HEK293T (cell line): ENCODE results near the gene OST4.

Source experiments
- ARNT ChIP-seq: fragments of 450-650 bp; IDR thresholded peaks from 2 replicates; pipeline ENCODE4 v1.6.1; 2017; ENCODE audit warnings: mild to moderate bottlenecking
- CTBP1 ChIP-seq: fragments of 450-650 bp; IDR thresholded peaks from 2 replicates; pipeline ENCODE4 v1.6.1; 2016; ENCODE audit warnings: borderline replicate concordance
- ELF4 ChIP-seq: fragments of 450-650 bp; IDR thresholded peaks from 2 replicates; pipeline ENCODE4 v1.6.1; 2017; ENCODE audit warnings: antibody characterized with exemption
- FOXA1 ChIP-seq: fragments of 450-650 bp; IDR thresholded peaks from 2 replicates; pipeline ENCODE4 v1.6.1; 2016; ENCODE audit warnings: mild to moderate bottlenecking
- FOXK2 ChIP-seq: fragments of 450-650 bp; IDR thresholded peaks from 2 replicates; pipeline ENCODE4 v1.6.1; 2016; ENCODE audit warnings: mild to moderate bottlenecking
- FOXM1 ChIP-seq: fragments of 450-650 bp; IDR thresholded peaks from 2 replicates; pipeline ENCODE4 v1.6.1; 2017; ENCODE audit warnings: mild to moderate bottlenecking, borderline replicate concordance
- LEF1 ChIP-seq: fragments of 450-650 bp; IDR thresholded peaks from 2 replicates; pipeline ENCODE4 v1.6.1; 2017; ENCODE audit warnings: mild to moderate bottlenecking, borderline replicate concordance
- PKNOX1 ChIP-seq: fragments of 450-650 bp; IDR thresholded peaks from 2 replicates; pipeline ENCODE4 v1.6.1; 2016
- SUZ12 ChIP-seq: fragments of 450-650 bp; IDR thresholded peaks from 2 replicates; pipeline ENCODE4 v1.6.1; 2016; ENCODE audit warnings: mild to moderate bottlenecking
- TARDBP ChIP-seq: fragments of 450-650 bp; IDR thresholded peaks from 2 replicates; pipeline ENCODE4 v1.6.1; 2016
- ZNF384 ChIP-seq: fragments of 450-650 bp; IDR thresholded peaks from 2 replicates; pipeline ENCODE4 v1.6.1; 2016

DNA sequence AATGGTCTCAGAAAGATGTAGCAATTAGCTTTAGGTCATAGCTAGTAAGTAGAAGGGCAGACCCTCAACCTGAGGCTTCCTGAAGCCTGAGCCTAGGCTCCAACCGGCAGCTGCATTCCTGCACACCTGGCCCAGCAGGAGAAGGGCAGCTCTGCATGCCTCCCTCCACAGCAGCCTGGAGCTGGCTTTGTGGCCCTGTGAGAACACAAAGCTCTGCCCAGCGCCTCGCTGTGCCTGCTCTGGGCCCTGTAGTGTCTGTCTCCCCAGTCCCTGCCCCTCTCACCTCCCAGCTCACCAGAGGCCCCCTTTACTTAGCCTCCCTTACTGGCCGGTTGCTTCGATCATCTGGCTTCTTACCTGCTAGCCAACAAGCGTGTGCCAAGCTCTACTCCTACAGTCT lies 32.0 kb downstream of the OST4 start:
- TF ChIP-seq SUZ12, result no peak
- no peak for TF ChIP-seq FOXA1
- TF ChIP-seq FOXK2, result no peak
- TF ChIP-seq ARNT, result no peak
- no peak for TF ChIP-seq FOXM1
- TF ChIP-seq ZNF384, result no peak
- TF ChIP-seq ELF4, result no peak
- TF ChIP-seq PKNOX1, result no peak
- no peak for TF ChIP-seq TARDBP
- no peak for TF ChIP-seq LEF1
- TF ChIP-seq CTBP1, result no peak
